K562 (cell line): ENCODE results near the gene KRTAP2-2. TPM values are rescaled to one million over a fixed set of nuclear protein-coding genes. Genes with fewer than 3 reads are reported as not detected.

Source experiments
- ARID3B ChIP-seq: fragments of 250-450 bp; sonication (Bioruptor Pico); IDR thresholded peaks from 2 replicates; pipeline ENCODE4 v1.4.0; 2020; ENCODE audit warnings: borderline replicate concordance
- BRD9 ChIP-seq: fragments of 450-650 bp; IDR thresholded peaks from 2 replicates; pipeline ENCODE4 v1.6.1; 2018; ENCODE audit warnings: low read depth; ENCODE audit not compliant: partially characterized antibody
- BRF2 ChIP-seq: IDR thresholded peaks from 3 replicates; pipeline ENCODE4 v1.6.1; 2011; ENCODE audit warnings: borderline replicate concordance, mild to moderate bottlenecking; ENCODE audit not compliant: insufficient read length, insufficient read depth
- CHD7 ChIP-seq: fragments of 200-600 bp; sonication (generic); IDR thresholded peaks from one replicate; pipeline ENCODE4 v1.6.1; 2012; ENCODE audit warnings: mild to moderate bottlenecking, low read depth, low read length, inconsistent platforms
- RREB1 ChIP-seq: fragments of 250-450 bp; sonication (Bioruptor Pico); IDR thresholded peaks from 2 replicates; pipeline ENCODE4 v1.4.0; 2020
- SPI1 ChIP-seq: IDR thresholded peaks from 2 replicates; pipeline ENCODE4 v1.6.1; 2011; ENCODE audit warnings: low read depth, low read length, control low read depth, borderline replicate concordance
- polyA plus RNA-seq, 8 experiments: library from polyadenylated mRNA; depleted of rRNA in 4 of 8; stranded (reverse) in 5 of 8; unstranded in 3 of 8; fragments of >200 nt; fragmentation: Nextera tagmentation in 2 of 8; fragmentation: Illumina TruSeq in 1 of 8; extraction: Ambion mirVana in 2 of 8; extraction: Trizol in 1 of 8; gene quantifications; 2 replicates each; pipeline versions ENCODE4 v1.2.1 to v1.2.3, GENCODE V29; 2011 to 2014; ENCODE audit warnings: inconsistent platforms in 1 of 8, missing spikeins in 1 of 8
- total RNA-seq, 7 experiments: library from RNA; depleted of rRNA in 6 of 7; stranded (reverse); fragments of >200 nt in 6 of 7; fragmentation: Illumina TruSeq in 2 of 7; extraction: Trizol in 2 of 7; gene quantifications; 2 replicates each; pipeline versions ENCODE4 v1.2.1 to v1.2.3, GENCODE V29; 2011 to 2021; ENCODE audit warnings: low replicate concordance in 1 of 7

Gene KRTAP2-2
- total and polyA plus RNA-seq, 9 of the 15 experiments (the other 6 are each of a cell fraction or from before 2014, with no cell fraction given): not detected

GRCh38 chr17:41048441-41048840 lies 6.6 kb downstream of the KRTAP2-2 start (continued):
- no peak for TF ChIP-seq CHD7
- no peak for TF ChIP-seq BRF2
- no peak for TF ChIP-seq RREB1 (CRISPR knock-in tag)
- TF ChIP-seq ARID3B (CRISPR knock-in tag): no peak
- no peak for TF ChIP-seq BRD9
- TF ChIP-seq SPI1: no peak
